Coronary artery (tissue), 2 donors: ENCODE data around the gene SCNN1G.

Experiments
- DNase-seq: peaks from one replicate; pipeline ENCODE4 v3.0.0-alpha.2; 2017; ENCODE audit warnings: low spot score
- H3K27ac ChIP-seq, 2 donors: fragments of 200-600 bp; sonication (generic); one replicate each; pipeline ENCODE4 v1.5.1; 2016 to 2019
- H3K4me3 ChIP-seq: fragments of 200-600 bp; sonication (generic); 2 replicates; pipeline ENCODE4 v1.5.1; 2016; ENCODE audit warnings: mild to moderate bottlenecking, moderate library complexity
- CTCF ChIP-seq: fragments of 200-600 bp; sonication (generic); IDR thresholded peaks from one replicate; pipeline ENCODE4 v1.5.1; 2019; ENCODE audit warnings: antibody characterized with exemption

Gene SCNN1G

GRCh38 chr16:23255000-23255399, 72.5 kb downstream of the SCNN1G start:
- TF ChIP-seq CTCF = no peak
- no peak overlapping the region for H3K27ac ChIP-seq
- DNase-seq = no peak
- no peak overlapping the region for H3K4me3 ChIP-seq

- Histone ChIP-seq H3K27ac (no peak overlapping the region), H3K4me3 (no peak overlapping the region)
- no peak for TF ChIP-seq CTCF
- no peak for DNase-seq
Observed at GRCh38 chr16:23256440-23256839, 73.9 kb downstream of the SCNN1G start.

DNA sequence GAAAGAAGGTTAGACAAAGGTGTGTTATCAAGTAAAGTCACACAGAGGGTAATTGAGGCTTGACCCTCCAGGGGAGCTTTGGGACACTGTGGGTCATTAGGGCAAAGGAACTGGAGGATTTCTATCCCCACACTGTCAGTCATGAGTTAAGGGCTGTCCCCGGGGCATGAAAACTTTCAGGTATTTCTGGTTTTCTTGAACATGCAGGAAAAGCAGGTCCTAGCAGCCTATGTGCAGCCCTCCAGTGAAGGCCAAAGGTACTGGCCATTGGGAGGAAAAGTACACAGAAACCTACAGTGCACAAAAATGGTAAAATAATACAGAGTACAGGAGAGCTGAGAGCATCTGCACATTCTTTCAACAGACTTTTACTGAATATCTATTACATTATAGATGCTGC, 75.1 kb downstream of the SCNN1G start:
- no peak overlapping the region for H3K27ac ChIP-seq
- no peak overlapping the region for H3K4me3 ChIP-seq
- TF ChIP-seq CTCF = no peak
- no peak for DNase-seq

- no peak overlapping the region for H3K4me3 ChIP-seq
- no peak for TF ChIP-seq CTCF
- no peak for DNase-seq
Observed at GRCh38 chr16:23258919-23259237, 76.3 kb downstream of the SCNN1G start.

More at GRCh38 chr16:23258919-23259237, 76.3 kb downstream of the SCNN1G start:
- no peak overlapping the region for H3K27ac ChIP-seq
